H9 (cell line): ENCODE results near the gene MSRB2. TPM values are rescaled to one million over a fixed set of nuclear protein-coding genes. Genes with fewer than 3 reads are reported as not detected.
"Not testable (repeated sequence)": the region's sequence is repeated elsewhere in the genome, so short reads cannot be mapped to it uniquely, and the experiment has no call there.

Source experiments
- DNase-seq: peaks from one replicate; pipeline ENCODE4 v3.0.0-alpha.2; 2017
- H2AFZ ChIP-seq: one replicate; pipeline ENCODE4 v1.6.1; 2013; ENCODE audit warnings: mild to moderate bottlenecking, low read length, control low read depth, moderate library complexity
- H2AK5ac ChIP-seq: 2 replicates; pipeline ENCODE4 v1.6.1; 2013; ENCODE audit warnings: low read length, control low read depth, mixed read lengths; ENCODE audit not compliant: insufficient read length
- H2BK120ac ChIP-seq: one replicate; pipeline ENCODE4 v1.6.1; 2013; ENCODE audit warnings: low read depth, mild to moderate bottlenecking, low read length, control low read depth, inconsistent platforms; ENCODE audit not compliant: poor library complexity, severe bottlenecking
- H2BK12ac ChIP-seq: 2 replicates; pipeline ENCODE4 v1.6.1; 2013; ENCODE audit warnings: low read length, control low read depth, mixed read lengths, low read depth; ENCODE audit not compliant: insufficient read length
- H2BK15ac ChIP-seq: 2 replicates; pipeline ENCODE4 v1.6.1; 2013; ENCODE audit warnings: low read depth, low read length, control low read depth
- H2BK20ac ChIP-seq: one replicate; pipeline ENCODE4 v1.6.1; 2013; ENCODE audit warnings: low read depth, mild to moderate bottlenecking, low read length, control low read depth, inconsistent platforms; ENCODE audit not compliant: poor library complexity, severe bottlenecking
- H2BK5ac ChIP-seq: 2 replicates; pipeline ENCODE4 v1.6.1; 2013; ENCODE audit warnings: low read length, control low read depth, mixed read lengths; ENCODE audit not compliant: insufficient read length
- H3K14ac ChIP-seq: 2 replicates; pipeline ENCODE4 v1.6.1; 2013; ENCODE audit warnings: low read length, control low read depth; ENCODE audit not compliant: insufficient read depth
- H3K18ac ChIP-seq: 2 replicates; pipeline ENCODE4 v1.6.1; 2013; ENCODE audit warnings: low read depth, mild to moderate bottlenecking, mixed read lengths, low read length, control low read depth; ENCODE audit not compliant: insufficient read length
- H3K23ac ChIP-seq: 2 replicates; pipeline ENCODE4 v1.6.1; 2013; ENCODE audit warnings: low read length, control low read depth, mixed read lengths, low read depth; ENCODE audit not compliant: insufficient read length
- H3K23me2 ChIP-seq: 2 replicates; pipeline ENCODE4 v1.6.1; 2013; ENCODE audit warnings: low read depth, mild to moderate bottlenecking, mixed read lengths, low read length, control low read depth; ENCODE audit not compliant: insufficient read length, poor library complexity, severe bottlenecking
- H3K27ac ChIP-seq: 2 replicates; pipeline ENCODE4 v1.5.1; 2013; ENCODE audit warnings: low read length, control low read depth, mixed read lengths, low read depth; ENCODE audit not compliant: insufficient read length
- H3K27me3 ChIP-seq: 2 replicates; pipeline ENCODE4 v1.6.1; 2013; ENCODE audit warnings: low read length, control low read depth, inconsistent platforms; ENCODE audit not compliant: insufficient read depth
- H3K4ac ChIP-seq: 2 replicates; pipeline ENCODE4 v1.6.1; 2013; ENCODE audit warnings: low read depth, mild to moderate bottlenecking, control low read depth, inconsistent platforms, low read length, moderate library complexity
- H3K4me1 ChIP-seq: 2 replicates; pipeline ENCODE4 v1.6.1; 2013; ENCODE audit warnings: low read length, control low read depth, inconsistent platforms; ENCODE audit not compliant: insufficient read depth
- H3K4me2 ChIP-seq: 2 replicates; pipeline ENCODE4 v1.6.1; 2013; ENCODE audit warnings: low read length, control low read depth, mixed read lengths; ENCODE audit not compliant: insufficient read length, insufficient read depth
- H3K56ac ChIP-seq: 2 replicates; pipeline ENCODE4 v1.6.1; 2013; ENCODE audit warnings: low read depth, mild to moderate bottlenecking, mixed read lengths, low read length, control low read depth; ENCODE audit not compliant: insufficient read length
- H3K79me1 ChIP-seq: 2 replicates; pipeline ENCODE4 v1.6.1; 2013; ENCODE audit warnings: low read depth, mild to moderate bottlenecking, moderate library complexity, low read length, control low read depth, inconsistent platforms; ENCODE audit not compliant: insufficient read depth, poor library complexity, severe bottlenecking
- H3K79me2 ChIP-seq: 2 replicates; pipeline ENCODE4 v1.6.1; 2013; ENCODE audit warnings: low read length, control low read depth, inconsistent platforms; ENCODE audit not compliant: insufficient read depth
- H3K9ac ChIP-seq: 2 replicates; pipeline ENCODE4 v1.6.1; 2013; ENCODE audit warnings: low read length, control low read depth, mixed read lengths; ENCODE audit not compliant: insufficient read length; ENCODE audit errors: extremely low read depth
- H3K9me3 ChIP-seq: one replicate; pipeline ENCODE4 v1.6.1; 2013; ENCODE audit warnings: low read depth, low read length, inconsistent platforms; ENCODE audit not compliant: control insufficient read depth
- H3T11ph ChIP-seq: one replicate; pipeline ENCODE4 v1.6.1; 2013; ENCODE audit warnings: mild to moderate bottlenecking, low read length, control low read depth, inconsistent platforms
- H4K20me1 ChIP-seq: one replicate; pipeline ENCODE4 v1.6.1; 2013; ENCODE audit not compliant: control insufficient read depth, insufficient read length, insufficient read depth
- H4K5ac ChIP-seq: 2 replicates; pipeline ENCODE4 v1.6.1; 2013; ENCODE audit warnings: low read depth, mild to moderate bottlenecking, mixed read lengths, low read length, control low read depth; ENCODE audit not compliant: insufficient read length
- H4K8ac ChIP-seq: replicated peaks from 2 replicates; pipeline ENCODE4 v1.6.1; 2013; ENCODE audit warnings: low read length, control low read depth, mixed read lengths, low read depth; ENCODE audit not compliant: insufficient read length
- H4K91ac ChIP-seq: 2 replicates; pipeline ENCODE4 v1.6.1; 2013; ENCODE audit warnings: low read depth, mild to moderate bottlenecking, moderate library complexity, mixed read lengths, low read length, control low read depth; ENCODE audit not compliant: insufficient read length
- H3K27ac Mint-ChIP-seq, 3 experiments: 2 replicates in 2 of 3; 3 replicates in 1 of 3; pipeline ENCODE4 v1.8.0; 2020 to 2021; ENCODE audit warnings: mixed read lengths in 3 of 3, mild to moderate bottlenecking in 1 of 3, moderate library complexity in 1 of 3
- H3K27me3 Mint-ChIP-seq: 2 replicates; pipeline ENCODE4 v1.8.0; 2021; ENCODE audit warnings: low read depth, mild to moderate bottlenecking, moderate library complexity, mixed read lengths
- H3K36me3 Mint-ChIP-seq, 3 experiments: 2 replicates in 2 of 3; 3 replicates in 1 of 3; pipeline ENCODE4 v1.8.0; 2020 to 2021; ENCODE audit warnings: low read depth in 3 of 3, mixed read lengths in 3 of 3; ENCODE audit not compliant: insufficient read depth in 1 of 3
- H3K4me1 Mint-ChIP-seq, 2 experiments: 2 replicates each; pipeline ENCODE4 v1.8.0; 2020; ENCODE audit warnings: mixed read lengths in 2 of 2
- H3K4me3 Mint-ChIP-seq, 2 experiments: 2 replicates in 1 of 2; 3 replicates in 1 of 2; pipeline ENCODE4 v1.8.0; 2020 to 2021; ENCODE audit warnings: mild to moderate bottlenecking in 2 of 2, mixed read lengths in 2 of 2, moderate library complexity in 1 of 2
- H3K9me3 Mint-ChIP-seq, 2 experiments: 2 replicates in 1 of 2; 3 replicates in 1 of 2; pipeline ENCODE4 v1.8.0; 2020; ENCODE audit warnings: mild to moderate bottlenecking in 2 of 2, mixed read lengths in 2 of 2, moderate library complexity in 1 of 2
- CTCF ChIP-seq: fragments of 200-600 bp; sonication (generic); conservative IDR thresholded peaks from 3 replicates; pipeline ENCODE4 v1.8.0; 2021; ENCODE audit warnings: antibody characterized with exemption, mild to moderate bottlenecking
- WGBS: extraction: QIAGEN DNeasy Blood & Tissue Kit; methylation state at CpG from one replicate; pipeline ENCODE4 v1.1.7; 2013; ENCODE audit warnings: missing lambda C conversion rate, low lambda C conversion rate, mixed read lengths; ENCODE audit not compliant: insufficient read length; ENCODE audit errors: extremely low coverage; 5-methylcytosine and 5-hydroxymethylcytosine counted together
- total RNA-seq: library from RNA; stranded (reverse); gene quantifications from 2 replicates; pipeline ENCODE4 v1.2.1, GENCODE V29; 2021

Gene MSRB2
- total RNA-seq, 1 experiment from 2014 or later = 18.0 TPM

- Histone ChIP-seq H3K23me2 (no peaks in the 10 kb centered on the region), H2AFZ (no peak overlapping the region), H3K56ac (no peak overlapping the region), H3K18ac (no peak overlapping the region), H3K4ac (no peak overlapping the region), H3T11ph (no peak overlapping the region), H3K4me2 (no peak overlapping the region), H3K79me1 (no peaks in the 10 kb centered on the region), H4K8ac (no peak overlapping the region), H3K9me3 (no peaks in the 10 kb centered on the region), H4K20me1 (no peaks in the 10 kb centered on the region), H2BK5ac (no peak overlapping the region), H4K5ac (no peak overlapping the region), H3K27me3 (no peaks in the 10 kb centered on the region), H3K9ac (no peak overlapping the region), H2BK20ac (no peak overlapping the region), H2AK5ac (no peak overlapping the region), H3K23ac (no peak overlapping the region), H2BK12ac (no peak overlapping the region), H3K4me1 (no peaks in the 10 kb centered on the region), H4K91ac (no peak overlapping the region), H3K27ac (no peak overlapping the region), H3K79me2 (no peaks in the 10 kb centered on the region), H2BK15ac (no peak overlapping the region), H2BK120ac (no peak overlapping the region), H3K14ac (no peak overlapping the region)
- H3K27ac Mint-ChIP-seq = no peak overlapping the region
- no peaks in the 10 kb centered on the region for H3K27me3 Mint-ChIP-seq
- no peaks in the 10 kb centered on the region for H3K36me3 Mint-ChIP-seq
- no peak overlapping the region for H3K4me3 Mint-ChIP-seq
- peaks cover 3 to 4% of the 10 kb centered on the region in 2 experiments; a peak in 1 of 4 replicates for H3K4me1 Mint-ChIP-seq
- no peak for TF ChIP-seq CTCF
- H3K9me3 Mint-ChIP-seq = no peaks in the 10 kb centered on the region; a peak in 1 of 5 replicates
- no CpG with 5 or more reads among the region's 10 CpGs for WGBS
- no peak for DNase-seq
Measured at GRCh38 chr10:23069019-23069815, 26.2 kb upstream of the MSRB2 start.

- H3K27ac Mint-ChIP-seq, H3K27me3 Mint-ChIP-seq, H3T11ph ChIP-seq, H3K23me2 ChIP-seq, H3K4me1 ChIP-seq, H4K20me1 ChIP-seq, H3K9ac ChIP-seq, H3K27ac ChIP-seq, H3K14ac ChIP-seq, H3K27me3 ChIP-seq, H2BK15ac ChIP-seq, H2AFZ ChIP-seq, H3K9me3 Mint-ChIP-seq, H3K79me1 ChIP-seq, H3K4ac ChIP-seq, H4K5ac ChIP-seq, H2BK120ac ChIP-seq, H2AK5ac ChIP-seq, H4K8ac ChIP-seq, H3K9me3 ChIP-seq, H3K23ac ChIP-seq, H3K18ac ChIP-seq, DNase-seq, H2BK20ac ChIP-seq, H3K4me3 Mint-ChIP-seq, H3K56ac ChIP-seq, H3K36me3 Mint-ChIP-seq, H3K79me2 ChIP-seq, H3K4me1 Mint-ChIP-seq, H3K4me2 ChIP-seq, H2BK5ac ChIP-seq, H4K91ac ChIP-seq, H2BK12ac ChIP-seq: not testable (repeated sequence)
- WGBS = no CpG with 5 or more reads among the region's 12 CpGs
Measured at GRCh38 chr10:23070092-23070912, 25.1 kb upstream of the MSRB2 start.
